GM21528 (cell line): Measurements from ENCODE around the gene PRAC1.
"Not testable (repeated sequence)": the region's sequence is repeated elsewhere in the genome, so short reads cannot be mapped to it uniquely, and the experiment has no call there.

Experiments
- ATAC-seq: cut with Tn5 transposase; IDR thresholded peaks from one replicate; pipeline ENCODE4 v1.9.1; 2021; ENCODE audit warnings: mild to moderate bottlenecking, moderate library complexity; ENCODE audit not compliant: unreplicated experiment, low FRiP score

The PRAC1 gene

DNA sequence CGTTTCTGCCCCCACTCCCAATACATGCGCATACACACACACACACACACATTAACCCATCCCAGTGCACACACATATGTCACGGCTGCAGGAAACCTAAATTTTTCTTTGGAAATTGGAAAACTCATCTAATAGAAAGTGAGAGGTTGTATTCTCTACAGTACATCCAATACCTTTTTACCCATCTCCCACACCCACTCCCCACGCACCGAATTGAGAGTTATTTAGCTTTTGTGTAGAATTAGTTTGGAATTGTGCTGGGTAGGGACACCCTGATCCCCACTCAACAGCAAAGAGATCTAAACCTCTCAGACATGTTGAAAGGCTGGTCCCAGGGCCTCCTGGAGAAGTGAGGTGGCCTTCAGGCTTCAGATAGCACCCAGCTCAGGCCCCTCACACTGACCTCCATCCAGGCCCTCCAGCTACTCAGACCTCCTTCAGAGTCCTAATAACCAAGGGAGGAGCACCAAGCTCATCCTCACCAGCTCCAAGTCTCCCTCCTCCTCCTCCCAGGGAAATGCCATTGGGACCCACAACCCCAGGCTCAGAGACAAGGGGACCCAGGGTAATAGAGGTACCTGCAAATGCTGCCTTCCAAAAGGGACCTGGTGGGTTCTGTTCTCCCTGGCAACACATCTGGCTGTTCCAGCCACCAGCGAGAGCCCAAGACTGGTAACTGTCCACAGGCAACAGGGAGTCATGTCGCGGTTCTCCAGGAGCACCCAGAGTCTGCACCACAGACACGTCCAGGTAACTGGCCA, 5.3 kb upstream of the PRAC1 start:
- ATAC-seq, result no peak

DNA sequence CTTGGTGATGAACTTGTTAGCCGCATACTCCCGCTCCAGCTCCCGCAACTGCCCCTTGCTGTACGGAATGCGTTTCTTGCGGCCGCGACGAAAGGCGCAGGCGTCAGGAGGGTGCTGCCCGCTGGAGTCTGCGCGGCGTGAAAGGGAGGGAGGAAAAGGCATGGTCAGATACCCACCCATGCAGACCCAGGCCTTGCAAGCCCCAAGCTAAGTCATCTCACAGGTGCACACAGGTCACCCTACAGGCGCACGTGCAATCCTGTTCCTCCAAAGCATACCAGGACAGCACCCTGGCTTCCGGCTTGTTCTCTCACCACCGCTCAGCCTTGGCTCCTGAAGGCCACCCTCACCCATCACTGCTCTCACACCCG, 4.6 kb upstream of the PRAC1 start:
- ATAC-seq, result no peak

GRCh38 chr17:48726114-48726915, 4.0 kb upstream of the PRAC1 start:
- ATAC-seq, result no peak

- ATAC-seq, result no peak
Measured at GRCh38 chr17:48725288-48726064, 3.2 kb upstream of the PRAC1 start.

- no peak for ATAC-seq
Measured at GRCh38 chr17:48725004-48725287, 2.6 kb upstream of the PRAC1 start.

- ATAC-seq, result no peak
Measured at GRCh38 chr17:48724251-48725003, 2.1 kb upstream of the PRAC1 start.

GRCh38 chr17:48723423-48724250, 1.3 kb upstream of the PRAC1 start:
- no peak for ATAC-seq

DNA sequence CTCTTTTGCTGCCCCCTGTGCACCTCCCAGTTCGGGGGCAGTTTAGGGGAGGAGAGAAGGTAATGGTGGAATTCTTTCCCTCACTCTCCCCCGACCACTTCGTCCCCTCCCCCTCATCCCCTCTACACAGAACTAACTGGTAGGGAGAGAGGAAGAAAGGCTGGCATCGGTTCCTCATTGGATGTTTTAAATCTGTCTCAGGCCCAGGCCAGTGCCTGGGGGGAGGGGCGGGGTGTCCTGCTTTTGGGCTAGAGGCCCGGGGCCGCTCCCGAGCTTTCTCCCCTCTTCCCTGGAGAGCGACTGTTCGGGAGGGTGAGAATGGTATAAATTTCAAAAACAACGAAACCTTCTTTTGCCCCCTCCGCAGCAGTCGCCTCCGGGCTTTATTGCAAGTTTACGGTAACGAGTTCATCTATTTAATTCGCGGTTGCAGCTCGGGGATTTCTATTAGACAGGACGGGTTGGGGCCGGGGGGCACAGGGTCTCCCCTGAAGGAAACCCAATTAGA, 651 bp upstream of the PRAC1 start, which contains the start of gene PRAC2:
TSS of gene PRAC2 (plus strand) at position 271 of the 508 bp plus-strand sequence. CDS start 1,226 bp downstream, outside the sequence.
- no peak for ATAC-seq

DNA sequence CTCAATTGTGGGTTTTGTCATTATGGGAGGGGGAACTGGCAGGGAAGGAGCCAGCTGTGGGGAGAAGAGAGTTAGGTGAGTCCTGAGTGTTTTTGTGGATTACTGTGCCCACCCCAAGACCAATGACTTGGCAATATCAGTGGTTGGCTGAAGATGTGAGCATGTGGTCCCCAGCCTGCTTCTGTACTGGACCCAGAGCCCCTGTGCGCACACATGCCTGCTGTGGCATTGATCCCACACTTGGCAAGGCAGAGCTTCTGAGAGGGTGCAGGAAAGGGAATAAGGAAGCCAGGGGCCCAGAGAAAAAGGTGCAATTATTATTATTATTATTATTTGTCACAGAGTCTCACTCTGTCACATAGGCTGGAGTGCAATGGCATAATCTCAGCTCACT, 1.3 kb downstream of the PRAC1 start:
- no peak for ATAC-seq

GRCh38 chr17:48720266-48721008, 1.9 kb downstream of the PRAC1 start:
- ATAC-seq, result no peak

GRCh38 chr17:48719642-48720265, 2.6 kb downstream of the PRAC1 start:
- ATAC-seq, result no peak

- ATAC-seq, result no peak
Measured at GRCh38 chr17:48718761-48719641, 3.3 kb downstream of the PRAC1 start.

GRCh38 chr17:48718227-48718760, 4.0 kb downstream of the PRAC1 start:
- ATAC-seq, result no peak

DNA sequence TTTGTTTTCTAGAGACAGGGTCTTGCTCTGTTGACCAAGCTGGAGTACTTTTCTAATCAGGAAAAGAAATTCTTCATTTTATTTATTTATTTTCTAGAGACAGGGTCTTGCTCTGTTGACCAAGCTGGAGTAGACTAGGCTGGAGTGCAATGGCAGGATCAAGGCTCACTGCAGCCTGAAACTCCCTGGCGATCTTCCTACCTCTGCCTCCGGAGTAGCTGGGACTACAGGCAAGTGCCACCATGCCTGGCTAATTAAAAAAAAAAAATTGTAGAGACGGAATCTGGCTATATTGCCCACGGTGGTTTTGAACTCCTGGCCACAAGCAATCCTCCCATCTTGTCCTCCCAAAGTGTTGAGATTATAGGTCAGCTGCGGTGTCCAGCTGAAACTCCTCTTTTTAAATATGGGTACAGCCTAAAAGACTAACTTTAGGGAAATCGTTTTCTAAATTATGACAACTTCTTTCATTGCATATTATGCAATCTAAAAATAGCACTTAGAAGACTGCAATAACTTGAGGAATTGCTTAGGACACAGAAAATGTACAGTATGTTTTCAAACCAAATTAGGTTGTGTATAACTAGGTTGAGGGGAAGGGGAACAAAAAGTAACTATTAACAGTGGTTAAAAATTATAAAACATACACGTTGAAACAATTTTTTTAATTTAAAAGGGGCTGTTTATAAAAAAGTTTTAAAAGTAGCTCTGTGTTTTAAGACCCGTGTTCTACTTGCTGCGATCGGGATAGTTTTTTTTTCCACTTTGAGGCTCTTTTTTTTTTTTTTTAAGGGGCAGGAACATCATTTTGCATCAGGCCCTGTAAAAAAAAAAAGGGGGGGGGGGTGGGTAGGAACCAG, 4.7 kb downstream of the PRAC1 start:
- no peak for ATAC-seq

- ATAC-seq, result not testable (repeated sequence)
Measured at GRCh38 chr17:48716549-48716948, 5.8 kb downstream of the PRAC1 start.
